ENCODE results near the gene SESN3.
"Not testable (repeated sequence)": the region's sequence is repeated elsewhere in the genome, so short reads cannot be mapped to it uniquely, and the experiment has no call there.

Gene SESN3

GRCh38 chr11:95218149-95218548 is 12.9 kb downstream of the SESN3 start:
- no peak for DNase-seq (ENCODE audit: low spot score)

- DNase-seq (ENCODE audit: low spot score): no peak
These were observed 18.4 kb downstream of the SESN3 start for GRCh38 chr11:95212609-95213008.

GRCh38 chr11:95209535-95209934 is 21.5 kb downstream of the SESN3 start:
- not testable (repeated sequence) for DNase-seq (ENCODE audit: low spot score)

GRCh38 chr11:95200781-95201457 is 30.1 kb downstream of the SESN3 start:
- DNase-seq (ENCODE audit: low spot score): no peak

- no peak for DNase-seq (ENCODE audit: low spot score)
These were observed 35.2 kb downstream of the SESN3 start for GRCh38 chr11:95195831-95196230.

- no peak for DNase-seq (ENCODE audit: low spot score)
These were observed 37.5 kb downstream of the SESN3 start for GRCh38 chr11:95193541-95193940.

GRCh38 chr11:95192717-95193116 is 38.3 kb downstream of the SESN3 start:
- DNase-seq (ENCODE audit: low spot score): no peak

- DNase-seq (ENCODE audit: low spot score): no peak
These were observed 43.3 kb downstream of the SESN3 start for GRCh38 chr11:95187723-95188122.

GRCh38 chr11:95182397-95182796 is 48.6 kb downstream of the SESN3 start:
- DNase-seq (ENCODE audit: low spot score): no peak

- DNase-seq (ENCODE audit: low spot score): no peak
These were observed 55.1 kb downstream of the SESN3 start for GRCh38 chr11:95175818-95176380.

GRCh38 chr11:95170294-95170693 is 60.7 kb downstream of the SESN3 start:
- DNase-seq (ENCODE audit: low spot score): no peak

- DNase-seq (ENCODE audit: low spot score): no peak
These were observed 64.2 kb downstream of the SESN3 start for GRCh38 chr11:95166781-95167180.

- no peak for DNase-seq (ENCODE audit: low spot score)
These were observed 65.4 kb downstream of the SESN3 start for GRCh38 chr11:95165638-95166037.

GRCh38 chr11:95163106-95163505 is 67.9 kb downstream of the SESN3 start:
- no peak for DNase-seq (ENCODE audit: low spot score)

GRCh38 chr11:95161248-95161647 is 69.8 kb downstream of the SESN3 start:
- DNase-seq (ENCODE audit: low spot score): no peak

- peak; percentile 23 for DNase-seq (ENCODE audit: low spot score)
These were observed 73.2 kb downstream of the SESN3 start for GRCh38 chr11:95157824-95158223.

- DNase-seq (ENCODE audit: low spot score): no peak
These were observed 74.0 kb downstream of the SESN3 start for GRCh38 chr11:95156916-95157541.

GRCh38 chr11:95156133-95156721 is 74.8 kb downstream of the SESN3 start:
- DNase-seq (ENCODE audit: low spot score): no peak

GRCh38 chr11:95155385-95155784 is 75.6 kb downstream of the SESN3 start:
- no peak for DNase-seq (ENCODE audit: low spot score)

- peak; percentile 76 for DNase-seq (ENCODE audit: low spot score)
These were observed 76.5 kb downstream of the SESN3 start for GRCh38 chr11:95154514-95154913.

- peak; percentile 24 for DNase-seq (ENCODE audit: low spot score)
These were observed 77.2 kb downstream of the SESN3 start for GRCh38 chr11:95153857-95154246.

GRCh38 chr11:95152876-95153856 is 77.8 kb downstream of the SESN3 start:
- peak; percentile 24 for DNase-seq (ENCODE audit: low spot score)
